ENCODE measurements around the gene CDC42BPB.

- no peak for TF ChIP-seq CTCF (IDR thresholded peaks at IDR 0.05)
- TF ChIP-seq POLR2A (IDR thresholded peaks at IDR 0.05) = no peak
Measured at GRCh38 chr14:102943979-102944378, 113.4 kb downstream of the CDC42BPB start.

Data from vagina (tissue), 2 donors.